Lower leg skin (tissue), 4 donors: ENCODE measurements around the gene CREB3L1. TPM values are rescaled to one million over a fixed set of nuclear protein-coding genes. Genes with fewer than 3 reads are reported as not detected.
A peak's percentile ranks its signal among the peaks of the same experiment; 100 is the strongest.

Experiments used
- DNase-seq, 2 donors: peaks; one replicate each; pipeline ENCODE4 v3.0.0-alpha.2; 2019; ENCODE audit warnings: low spot score in 2 of 2
- H3K4me3 ChIP-seq: fragments of 200-600 bp; sonication (generic); 2 replicates; pipeline ENCODE4 v1.5.1; 2017; ENCODE audit warnings: mild to moderate bottlenecking, low read depth; ENCODE audit not compliant: poor library complexity, severe bottlenecking
- POLR2A ChIP-seq, 2 donors: fragments of 450-650 bp; IDR thresholded peaks; one replicate each; pipeline ENCODE4 v1.6.1; 2016 to 2017; ENCODE audit warnings: antibody characterized with exemption in 2 of 2, mild to moderate bottlenecking in 1 of 2, moderate library complexity in 1 of 2
- WGBS, 2 donors: methylation state at CpG; one replicate each; pipeline ENCODE4 v1.1.5; 2018; 5-methylcytosine and 5-hydroxymethylcytosine counted together
- intact Hi-C: fragments of 100-400 bp; cut with DNase I; formaldehyde crosslinking; loops from one replicate; pipeline ENCODE4 v1.15.0; 2023; ENCODE audit warnings: low total_unique reads
- total RNA-seq, 4 donors: library from RNA; depleted of rRNA; stranded (reverse); fragments of >200 nt; gene quantifications; one replicate each; pipeline ENCODE4 v1.1.0, GENCODE V29; 2016
- TF ChIP-seq, protein P1 (sequence below), 3 donors: fragments of 450-650 bp; IDR thresholded peaks; one replicate each; pipeline ENCODE4 v1.5.1; 2016; ENCODE audit warnings: antibody characterized with exemption in 3 of 3, mild to moderate bottlenecking in 3 of 3, moderate library complexity in 2 of 3

The CREB3L1 gene
- total RNA-seq, 4 donors from 2014 or later: 0.15 to 2.3 (median 0.54) TPM

DNA sequence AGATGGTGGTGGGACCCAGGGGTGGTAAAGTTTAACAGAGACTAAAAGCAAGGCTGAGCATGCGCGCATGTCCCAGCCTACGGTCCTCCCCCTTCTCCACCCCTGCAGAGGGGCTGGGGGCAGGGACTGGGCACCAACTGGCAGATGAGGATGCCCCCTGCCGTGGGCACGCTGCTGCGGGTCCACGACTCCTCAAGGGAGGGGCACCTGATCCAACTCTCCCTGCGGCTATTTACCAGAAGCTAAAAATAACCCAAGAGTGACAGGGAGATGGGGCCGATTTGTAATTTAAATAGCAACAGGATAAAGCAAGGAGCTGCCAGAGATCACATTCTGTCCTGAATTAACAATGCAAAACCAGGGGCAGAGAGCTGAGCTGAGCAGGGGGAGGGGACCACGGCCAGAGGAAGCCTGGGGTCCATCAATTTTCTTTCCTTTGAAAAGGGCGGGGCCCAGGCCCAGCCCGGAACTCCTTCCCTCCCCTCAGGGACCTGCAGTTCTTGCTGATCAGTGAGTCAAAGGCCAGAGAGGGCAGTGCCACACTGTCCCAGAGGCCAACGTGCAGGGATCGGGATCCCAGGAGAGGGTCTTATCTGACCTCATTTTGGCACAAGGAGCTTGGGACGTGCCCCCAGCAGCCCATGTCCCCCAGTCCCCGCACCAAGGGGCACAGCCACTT lies 61.7 kb downstream of the CREB3L1 start:
- 13 to 22% methylated on average over 16 of the region's 16 CpGs for WGBS, 2 donors
- intact Hi-C loops: no loop called here
- no peak overlapping the region for H3K4me3 ChIP-seq

DNA sequence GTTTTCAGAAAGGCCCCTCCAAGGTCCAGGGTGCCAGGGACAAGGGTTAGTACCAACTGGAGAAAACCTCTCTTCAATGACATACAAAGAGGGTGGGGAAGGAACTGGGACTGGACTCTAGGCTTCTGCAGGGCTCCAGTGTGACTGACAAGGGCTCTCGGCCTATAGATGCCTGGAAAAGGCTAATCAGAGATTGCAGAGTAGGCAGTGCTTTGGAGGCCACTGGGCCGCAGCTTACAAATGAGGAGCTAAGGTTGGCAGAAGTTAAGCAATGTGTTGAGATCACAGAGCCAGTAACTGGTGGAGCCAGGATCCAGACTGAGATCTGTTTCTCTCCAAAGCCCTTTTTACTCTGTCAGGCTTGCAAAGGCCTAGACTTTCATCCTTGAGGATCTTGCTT lies 62.4 kb downstream of the CREB3L1 start:
- intact Hi-C loops: no loop called here
- DNase-seq: no peak
- no peak for TF ChIP-seq POLR2A (IDR thresholded peaks at IDR 0.05)
- TF ChIP-seq, protein P1, sequence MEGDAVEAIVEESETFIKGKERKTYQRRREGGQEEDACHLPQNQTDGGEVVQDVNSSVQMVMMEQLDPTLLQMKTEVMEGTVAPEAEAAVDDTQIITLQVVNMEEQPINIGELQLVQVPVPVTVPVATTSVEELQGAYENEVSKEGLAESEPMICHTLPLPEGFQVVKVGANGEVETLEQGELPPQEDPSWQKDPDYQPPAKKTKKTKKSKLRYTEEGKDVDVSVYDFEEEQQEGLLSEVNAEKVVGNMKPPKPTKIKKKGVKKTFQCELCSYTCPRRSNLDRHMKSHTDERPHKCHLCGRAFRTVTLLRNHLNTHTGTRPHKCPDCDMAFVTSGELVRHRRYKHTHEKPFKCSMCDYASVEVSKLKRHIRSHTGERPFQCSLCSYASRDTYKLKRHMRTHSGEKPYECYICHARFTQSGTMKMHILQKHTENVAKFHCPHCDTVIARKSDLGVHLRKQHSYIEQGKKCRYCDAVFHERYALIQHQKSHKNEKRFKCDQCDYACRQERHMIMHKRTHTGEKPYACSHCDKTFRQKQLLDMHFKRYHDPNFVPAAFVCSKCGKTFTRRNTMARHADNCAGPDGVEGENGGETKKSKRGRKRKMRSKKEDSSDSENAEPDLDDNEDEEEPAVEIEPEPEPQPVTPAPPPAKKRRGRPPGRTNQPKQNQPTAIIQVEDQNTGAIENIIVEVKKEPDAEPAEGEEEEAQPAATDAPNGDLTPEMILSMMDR (IDR thresholded peaks at IDR 0.05): no peak
- no peak overlapping the region for H3K4me3 ChIP-seq
- 81 to 90% methylated on average over 2 of the region's 2 CpGs for WGBS, 2 donors

More for the DNA sequence above, 61.7 kb downstream of the CREB3L1 start:
- DNase-seq: no peak
- no peak for TF ChIP-seq POLR2A (IDR thresholded peaks at IDR 0.05)
- TF ChIP-seq, protein P1 (IDR thresholded peaks at IDR 0.05): no peak

DNA sequence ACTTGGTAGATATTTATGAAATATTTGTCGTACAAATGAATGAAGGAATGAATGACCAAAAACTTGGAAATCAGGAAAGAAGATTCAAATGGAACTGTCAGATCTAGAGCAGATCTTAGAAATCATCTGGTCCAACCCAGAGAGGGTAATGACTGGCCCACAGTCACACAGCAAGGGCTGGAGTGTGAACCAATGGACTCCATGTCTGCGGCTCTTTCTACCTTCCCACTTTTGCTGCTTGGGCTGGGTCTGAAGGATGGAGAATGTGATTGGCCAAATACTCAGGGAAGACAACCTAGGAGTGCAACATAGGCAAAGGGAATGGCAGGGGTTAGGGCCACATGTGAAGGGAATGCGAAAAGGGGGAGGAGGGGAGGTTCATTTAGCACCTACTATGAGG lies 64.0 kb downstream of the CREB3L1 start:
- TF ChIP-seq POLR2A (IDR thresholded peaks at IDR 0.05): no peak
- TF ChIP-seq, protein P1 (IDR thresholded peaks at IDR 0.05): no peak
- DNase-seq: no peak
- intact Hi-C loops: no loop called here
- H3K4me3 ChIP-seq: no peak overlapping the region
- 96% methylated on average over 3 of the region's 3 CpGs for WGBS, 2 donors

DNA sequence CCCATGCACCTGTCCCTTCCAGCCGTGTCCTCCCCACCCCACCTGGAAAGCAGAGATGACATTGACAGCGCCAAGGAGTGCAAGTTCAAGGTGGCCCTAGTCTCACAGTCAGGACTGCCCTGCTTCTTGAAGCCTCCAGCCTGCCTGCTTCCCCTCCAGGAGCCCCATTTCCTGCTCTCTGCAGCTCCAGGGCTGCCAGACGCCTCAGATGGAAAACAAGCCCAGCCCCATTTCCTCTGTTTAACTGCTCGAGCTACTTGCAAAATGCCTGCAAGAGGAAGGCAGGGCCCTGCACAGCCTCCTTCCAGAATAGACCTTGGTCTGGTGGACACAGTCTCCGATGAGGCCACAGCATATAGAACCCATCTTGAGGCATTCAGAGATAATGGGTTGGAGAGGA lies 64.8 kb downstream of the CREB3L1 start:
- TF ChIP-seq POLR2A (IDR thresholded peaks at IDR 0.05): no peak
- TF ChIP-seq, protein P1 (IDR thresholded peaks at IDR 0.05): no peak
- intact Hi-C loops: no loop called here
- WGBS, 2 donors: 53 to 57% methylated on average over 5 of the region's 5 CpGs
- DNase-seq: no peak
- no peak overlapping the region for H3K4me3 ChIP-seq

DNA sequence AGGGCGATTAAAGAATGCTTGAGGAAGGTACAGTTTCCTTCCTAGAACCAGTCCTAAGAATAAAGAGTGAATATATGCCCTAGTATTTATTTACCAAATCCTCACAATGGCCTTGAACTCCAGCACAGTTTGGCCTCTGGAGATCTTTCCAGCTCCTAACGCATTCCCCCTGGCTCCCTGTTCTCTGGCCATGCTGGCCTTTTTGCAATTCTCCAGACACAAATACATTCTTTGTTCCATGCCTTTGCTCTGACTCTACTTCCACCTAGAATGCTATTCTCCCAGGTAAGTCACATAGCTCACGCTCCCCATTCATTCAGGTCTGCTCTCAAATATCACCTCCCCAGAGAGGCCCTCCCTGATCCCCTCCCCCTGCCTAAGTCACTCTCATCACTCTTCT lies 66.1 kb downstream of the CREB3L1 start:
- 78 to 83% methylated on average over 3 of the region's 3 CpGs for WGBS, 2 donors
- no peak overlapping the region for H3K4me3 ChIP-seq
- intact Hi-C loops: no loop called here
- no peak for DNase-seq
- TF ChIP-seq POLR2A (IDR thresholded peaks at IDR 0.05): no peak
- TF ChIP-seq, protein P1 (IDR thresholded peaks at IDR 0.05): no peak

DNA sequence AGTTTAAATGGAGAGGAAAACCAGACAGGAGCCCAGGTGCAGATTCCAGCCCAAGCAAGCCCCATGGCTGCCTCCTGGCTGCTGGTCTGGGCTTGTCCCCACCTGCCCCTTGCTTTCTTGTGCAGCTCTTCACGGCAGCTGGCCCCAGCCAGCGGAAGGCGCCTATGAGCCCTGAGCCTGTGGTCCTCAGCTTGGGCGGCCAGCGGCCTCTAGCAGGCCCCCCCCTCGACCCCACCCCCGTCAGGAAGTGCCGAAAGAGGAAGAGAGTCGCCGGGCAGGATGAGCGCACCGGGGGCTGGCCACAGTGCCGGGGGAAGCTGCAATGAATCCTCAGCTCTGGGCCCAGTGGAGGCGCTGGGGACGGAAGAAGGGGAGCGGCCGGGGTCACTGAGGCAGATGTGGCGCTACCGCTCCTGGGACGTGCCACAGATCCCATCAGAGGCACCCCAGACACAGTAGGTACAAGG lies 67.7 kb downstream of the CREB3L1 start:
- intact Hi-C loops: no loop called here
- WGBS, 2 donors: 31 to 33% methylated on average over 18 to 20 of the region's 20 CpGs
- DNase-seq: peak in 1 of 2 donors; percentile 93
- no peak overlapping the region for H3K4me3 ChIP-seq
- no peak for TF ChIP-seq POLR2A (IDR thresholded peaks at IDR 0.05)
- TF ChIP-seq, protein P1 (IDR thresholded peaks at IDR 0.05): no peak
